ENCODE measurements around the gene SRXN1. TPM values are rescaled to one million over a fixed set of nuclear protein-coding genes. Genes with fewer than 3 reads are reported as not detected.

SRXN1 gene
- polyA plus RNA-seq, 1 experiment, result 50.9 TPM

GRCh38 chr20:668638-669037 is 15.6 kb upstream of the SRXN1 start:
- DNase-seq (ENCODE audit: low read depth), result no peak
- TF ChIP-seq CTCF (IDR thresholded peaks at IDR 0.05; ENCODE audit: insufficient read depth, low read depth, low read length), result no peak
- CTCF ChIA-PET, result interaction anchor here (0.6 to 6.8 kb wide), 12 partner anchors 8 to 109 kb away, joined by 3 to 49 read pairs (median 12); partner anchors contain the start of genes SCRT2 and SRXN1

GRCh38 chr20:668050-668449 is 15.1 kb upstream of the SRXN1 start:
- ChIA-PET CTCF (interaction anchor here (0.6 to 6.8 kb wide), 16 partner anchors 9 to 111 kb away, joined by 3 to 49 read pairs (median 4); partner anchors contain the start of genes SCRT2 and SRXN1), POLR2A (no interaction called here)
- no peak for DNase-seq (ENCODE audit: low read depth)
- TF ChIP-seq CTCF (IDR thresholded peaks at IDR 0.05; ENCODE audit: insufficient read depth, low read depth, low read length), result no peak
- Histone ChIP-seq H3K27me3 (ENCODE audit: control insufficient read depth, insufficient read depth, low read length) (peaks cover 31% of the 10 kb centered on the region), H3K36me3 (ENCODE audit: control insufficient read depth, insufficient read depth, low read length) (no peaks in the 10 kb centered on the region), H3K4me3 (ENCODE audit: low read depth, low read length) (no peak overlapping the region)

More at GRCh38 chr20:668638-669037, 15.6 kb upstream of the SRXN1 start:
- POLR2A ChIA-PET, result no interaction called here
- H3K4me3 ChIP-seq (ENCODE audit: low read depth, low read length), result no peak overlapping the region
- no peaks in the 10 kb centered on the region for H3K36me3 ChIP-seq (ENCODE audit: control insufficient read depth, insufficient read depth, low read length)
- H3K27me3 ChIP-seq (ENCODE audit: control insufficient read depth, insufficient read depth, low read length), result peaks cover 32% of the 10 kb centered on the region

GRCh38 chr20:667351-668034 is 14.5 kb upstream of the SRXN1 start:
- TF ChIP-seq CTCF (IDR thresholded peaks at IDR 0.05; ENCODE audit: insufficient read depth, low read depth, low read length), result peak; percentile 94
- Histone ChIP-seq H3K4me3 (ENCODE audit: low read depth, low read length) (no peak overlapping the region), H3K27me3 (ENCODE audit: control insufficient read depth, insufficient read depth, low read length) (peaks cover 32% of the 10 kb centered on the region), H3K36me3 (ENCODE audit: control insufficient read depth, insufficient read depth, low read length) (no peaks in the 10 kb centered on the region)
- no peak for DNase-seq (ENCODE audit: low read depth)
- ChIA-PET POLR2A (no interaction called here), CTCF (interaction anchor here (0.7 to 6.8 kb wide), 27 partner anchors 10 to 152 kb away, joined by 3 to 49 read pairs (median 4); partner anchors contain the start of genes SCRT2 and SRXN1)

GRCh38 chr20:666877-667276 is 13.9 kb upstream of the SRXN1 start:
- POLR2A ChIA-PET, result no interaction called here

More at GRCh38 chr20:666877-667276, 13.9 kb upstream of the SRXN1 start:
- peaks cover 36% of the 10 kb centered on the region for H3K27me3 ChIP-seq (ENCODE audit: control insufficient read depth, insufficient read depth, low read length)
- H3K36me3 ChIP-seq (ENCODE audit: control insufficient read depth, insufficient read depth, low read length), result no peaks in the 10 kb centered on the region
- TF ChIP-seq CTCF (IDR thresholded peaks at IDR 0.05; ENCODE audit: insufficient read depth, low read depth, low read length), result no peak
- CTCF ChIA-PET, result interaction anchor here (0.6 to 6.8 kb wide), 25 partner anchors 9 to 152 kb away, joined by 3 to 49 read pairs (median 4); partner anchors contain the start of genes SCRT2 and SRXN1
- no peak overlapping the region for H3K4me3 ChIP-seq (ENCODE audit: low read depth, low read length)
- DNase-seq (ENCODE audit: low read depth), result no peak
